IMR-90 (cell line): Measurements from ENCODE around the gene SYNE3. TPM values are rescaled to one million over a fixed set of nuclear protein-coding genes. Genes with fewer than 3 reads are reported as not detected.

Source experiments
- ATAC-seq: fragments of 200-7000 bp; cut with Tn5 transposase; 2 replicates; pipeline ENCODE4 v1.9.1; 2020; ENCODE audit warnings: low read depth, mild to moderate bottlenecking, moderate library complexity
- BruUV-seq: library from RNA; stranded (reverse); fragments of 400-500 nt; replicated peaks from 2 replicates; lab custom pipeline; 2021; lab: Mats Ljungman, UMichigan
- CTCF ChIA-PET: fragments of 300-600 bp; formaldehyde crosslinking; extraction: SDS; loops from one replicate; lab custom pipeline; 2021; ENCODE audit warnings: antibody characterized with exemption; lab: Yijun Ruan, JAX
- POLR2A ChIA-PET: fragments of 300-600 bp; sonication (Branson Sonifier 250); formaldehyde crosslinking; loops from one replicate; lab custom pipeline; 2022; ENCODE audit warnings: antibody characterized with exemption; ENCODE audit not compliant: unreplicated experiment; lab: Charles Lee
- DNase-seq: peaks from one replicate; pipeline ENCODE4 v3.0.0; 2013
- H2AFZ ChIP-seq: replicated peaks from 2 replicates; pipeline ENCODE3; 2013; ENCODE audit warnings: low read length, mild to moderate bottlenecking; ENCODE audit not compliant: poor library complexity
- H2AK5ac ChIP-seq: 2 replicates; pipeline ENCODE4 v1.6.1; 2013; ENCODE audit warnings: low read depth, low read length, inconsistent platforms
- H2AK9ac ChIP-seq: replicated peaks from 2 replicates; pipeline ENCODE3; 2013; ENCODE audit warnings: mild to moderate bottlenecking, low read depth, low read length, moderate library complexity; ENCODE audit not compliant: poor library complexity
- H2BK120ac ChIP-seq: 2 replicates; pipeline ENCODE4 v1.6.1; 2013; ENCODE audit warnings: low read depth, low read length, inconsistent platforms
- H2BK15ac ChIP-seq: 3 replicates; pipeline ENCODE4 v1.6.1; 2013; ENCODE audit warnings: low read depth, low read length, inconsistent platforms
- H2BK20ac ChIP-seq: 2 replicates; pipeline ENCODE4 v1.6.1; 2013; ENCODE audit warnings: low read depth, mild to moderate bottlenecking, inconsistent platforms, low read length, moderate library complexity
- H2BK5ac ChIP-seq: 2 replicates; pipeline ENCODE4 v1.6.1; 2013; ENCODE audit warnings: mild to moderate bottlenecking, low read depth, low read length, inconsistent platforms; ENCODE audit not compliant: poor library complexity, severe bottlenecking
- H3K14ac ChIP-seq: replicated peaks from 2 replicates; pipeline ENCODE4 v1.6.1; 2013; ENCODE audit warnings: low read depth, low read length, inconsistent platforms
- H3K18ac ChIP-seq: 2 replicates; pipeline ENCODE4 v1.6.1; 2013; ENCODE audit warnings: low read depth, low read length, control low read depth
- H3K23ac ChIP-seq: 2 replicates; pipeline ENCODE4 v1.6.1; 2013; ENCODE audit warnings: low read depth, low read length, inconsistent platforms
- H3K27ac ChIP-seq: 2 replicates; pipeline ENCODE4 v1.5.1; 2013; ENCODE audit warnings: mild to moderate bottlenecking, control low read depth, low read length; ENCODE audit not compliant: insufficient read depth
- H3K27me3 ChIP-seq: 2 replicates; pipeline ENCODE4 v1.6.1; 2013; ENCODE audit warnings: low read length; ENCODE audit not compliant: control insufficient read depth, insufficient read depth
- H3K36me3 ChIP-seq: 2 replicates; pipeline ENCODE4 v1.6.1; 2013; ENCODE audit warnings: low read length, mixed read lengths; ENCODE audit not compliant: control insufficient read depth, insufficient read depth
- H3K4ac ChIP-seq: 2 replicates; pipeline ENCODE4 v1.6.1; 2013; ENCODE audit warnings: low read depth, low read length, inconsistent platforms
- H3K4me1 ChIP-seq: 2 replicates; pipeline ENCODE4 v1.6.1; 2013; ENCODE audit warnings: low read length, mixed read lengths; ENCODE audit not compliant: control insufficient read depth, insufficient read depth
- H3K4me2 ChIP-seq: 2 replicates; pipeline ENCODE4 v1.6.1; 2013; ENCODE audit warnings: low read depth, mild to moderate bottlenecking, control low read depth, low read length, moderate library complexity
- H3K4me3 ChIP-seq: 2 replicates; pipeline ENCODE4 v1.5.1; 2013; ENCODE audit warnings: low read depth, mild to moderate bottlenecking, control low read depth, low read length, moderate library complexity; ENCODE audit not compliant: insufficient read depth
- H3K56ac ChIP-seq: 2 replicates; pipeline ENCODE4 v1.6.1; 2013; ENCODE audit warnings: low read length, inconsistent platforms; ENCODE audit not compliant: insufficient read depth; ENCODE audit errors: extremely low read depth
- H3K79me1 ChIP-seq, 2 experiments: 2 replicates each; pipeline ENCODE4 v1.6.1; 2013; ENCODE audit warnings: low read length in 2 of 2, inconsistent platforms in 1 of 2, low read depth in 1 of 2
- H3K9ac ChIP-seq: 2 replicates; pipeline ENCODE4 v1.6.1; 2013; ENCODE audit warnings: low read depth, low read length, control low read depth
- H3K9me1 ChIP-seq: 2 replicates; pipeline ENCODE4 v1.6.1; 2013; ENCODE audit warnings: low read length, inconsistent platforms; ENCODE audit not compliant: insufficient read depth
- H3K9me3 ChIP-seq: 2 replicates; pipeline ENCODE4 v1.6.1; 2013; ENCODE audit warnings: low read length; ENCODE audit not compliant: control insufficient read depth, insufficient read depth
- H4K20me1 ChIP-seq: 2 replicates; pipeline ENCODE4 v1.6.1; 2013; ENCODE audit warnings: low read length, inconsistent platforms; ENCODE audit not compliant: insufficient read depth
- H4K5ac ChIP-seq: 2 replicates; pipeline ENCODE4 v1.6.1; 2013; ENCODE audit warnings: mild to moderate bottlenecking, low read depth, low read length, control low read depth
- H4K8ac ChIP-seq, 2 experiments: 2 replicates each; pipeline ENCODE4 v1.6.1; 2013; ENCODE audit warnings: low read depth in 2 of 2, low read length in 2 of 2, control low read depth in 1 of 2, inconsistent platforms in 1 of 2
- H4K91ac ChIP-seq: 2 replicates; pipeline ENCODE4 v1.6.1; 2013; ENCODE audit warnings: low read depth, low read length, inconsistent platforms; ENCODE audit not compliant: insufficient read depth
- MXI1 ChIP-seq: IDR thresholded peaks from 2 replicates; pipeline ENCODE4 v1.6.1; 2012; ENCODE audit warnings: low read depth, mild to moderate bottlenecking, low read length, moderate library complexity, borderline replicate concordance
- RFX5 ChIP-seq: IDR thresholded peaks from 2 replicates; pipeline ENCODE4 v1.8.0; 2012; ENCODE audit warnings: low read depth, mild to moderate bottlenecking, low read length, moderate library complexity
- USF2 ChIP-seq: fragments of 150-350 bp; IDR thresholded peaks from 2 replicates; pipeline ENCODE4 v1.6.1; 2017; ENCODE audit warnings: mild to moderate bottlenecking, antibody characterized with exemption, low read length, low read depth
- WGBS, 2 experiments: methylation state at CpG; one replicate each; pipeline versions ENCODE4 v1.1.5 to v1.1.7; 2013; ENCODE audit warnings: missing lambda C conversion rate in 2 of 2; ENCODE audit not compliant: insufficient read length in 1 of 2; ENCODE audit errors: extremely low coverage in 2 of 2; 5-methylcytosine and 5-hydroxymethylcytosine counted together
- dilution Hi-C: fragments of 300-500 bp; cut with HindIII; formaldehyde crosslinking; loops from one replicate; pipeline ENCODE4 v1.14.3; 2018; ENCODE audit warnings: low sequenced_read_pairs; ENCODE audit not compliant: unreplicated experiment
- in situ Hi-C: fragments of 300-500 bp; cut with MboI; formaldehyde crosslinking; loops from 3 replicates; pipeline ENCODE4 v1.14.3; 2019; ENCODE audit warnings: low sequenced_read_pairs, inconsistent platforms, mixed read lengths
- intact Hi-C: fragments of 100-400 bp; cut with micrococcal nuclease; formaldehyde crosslinking; loops from 2 replicates; pipeline ENCODE4 v1.10.0; 2022
- polyA plus RNA-seq, 3 experiments: library from polyadenylated mRNA; depleted of rRNA; stranded (reverse); fragments of >200 nt; gene quantifications; 2 replicates each; pipeline ENCODE4 v1.2.3, GENCODE V29; 2012; ENCODE audit warnings: low replicate concordance in 1 of 3
- total RNA-seq: library from RNA; depleted of rRNA; stranded (reverse); fragments of >200 nt; gene quantifications from 2 replicates; pipeline ENCODE4 v1.2.3, GENCODE V29; 2012

Gene SYNE3
- total and polyA plus RNA-seq, 2 of the 4 experiments (the other 2 are of a cell fraction) = 2.9 to 5.0 TPM

GRCh38 chr14:95495538-95496025 lies 20.9 kb downstream of the SYNE3 start:
- dilution Hi-C loops = no loop called here
- no peaks in the 10 kb centered on the region for H3K9me3 ChIP-seq

More at GRCh38 chr14:95495538-95496025, 20.9 kb downstream of the SYNE3 start:
- DNase-seq (no peak), ATAC-seq (no peak)
- H3K14ac ChIP-seq = 0 out of 2 replicates have a peak overlapping the region, but pooled peaks have one; percentile 34
- in situ Hi-C loops = no loop called here
- H2BK15ac ChIP-seq = no peak overlapping the region
- peak overlapping the region; percentile 59 for H2AK9ac ChIP-seq
- CTCF ChIA-PET = interaction anchor here (1.2 kb wide), 1 partner anchor 32 kb away, joined by 3 read pairs; no protein-coding TSS in a partner anchor
- no TSS peak for BruUV-seq
- no peak overlapping the region for H3K18ac ChIP-seq
- no peak overlapping the region for H2BK20ac ChIP-seq
- no peaks in the 10 kb centered on the region for H3K36me3 ChIP-seq
- peak overlapping the region; percentile 57; the same call in 1 of the 2 replicates for H2AK5ac ChIP-seq
- no peak overlapping the region for H2AFZ ChIP-seq
- peak overlapping the region; percentile 45 for H3K4ac ChIP-seq
- no peak overlapping the region for H3K4me3 ChIP-seq
- peaks cover 22% of the 10 kb centered on the region for H3K4me1 ChIP-seq
- no peak overlapping the region for H3K27ac ChIP-seq
- H3K9me1 ChIP-seq = peaks cover 25% of the 10 kb centered on the region
- peak overlapping the region; percentile 51; the same call in 1 of the 2 replicates for H4K91ac ChIP-seq
- no peak overlapping the region for H3K23ac ChIP-seq
- no CpG with 5 or more reads among the region's 8 CpGs for WGBS, 2 experiments
- 0 out of 2 replicates have a peak, but pooled peaks cover 3% of the 10 kb centered on the region for H4K20me1 ChIP-seq
- POLR2A ChIA-PET = no interaction called here
- no peak overlapping the region for H2BK5ac ChIP-seq
- H3K79me1 ChIP-seq = peaks cover 2 to 66% of the 10 kb centered on the region in 2 experiments; a peak in 2 of 4 replicates
- no peak overlapping the region for H3K9ac ChIP-seq
- H4K5ac ChIP-seq = no peak overlapping the region
- no peaks in the 10 kb centered on the region for H3K27me3 ChIP-seq
- H2BK120ac ChIP-seq = peak overlapping the region; percentile 30
- no peak overlapping the region for H3K4me2 ChIP-seq
- TF ChIP-seq USF2 (no peak), RFX5 (no peak), MXI1 (no peak)
- no peak overlapping the region for H3K56ac ChIP-seq
- no peak overlapping the region for H4K8ac ChIP-seq
- intact Hi-C loops = no loop called here
